Stimulated activated CD4-positive, alpha-beta T cell treated with anti-CD3 and anti-CD28 coated beads, Interleukin-2, amount 100 ng/mL, for 24 hours (primary cell): ENCODE results near the gene CSNK1G2.

Experiments
- DNase-seq, 2 donors: peaks; one replicate each; pipeline ENCODE4 v3.0.0-alpha.2; 2020

The CSNK1G2 gene

DNA sequence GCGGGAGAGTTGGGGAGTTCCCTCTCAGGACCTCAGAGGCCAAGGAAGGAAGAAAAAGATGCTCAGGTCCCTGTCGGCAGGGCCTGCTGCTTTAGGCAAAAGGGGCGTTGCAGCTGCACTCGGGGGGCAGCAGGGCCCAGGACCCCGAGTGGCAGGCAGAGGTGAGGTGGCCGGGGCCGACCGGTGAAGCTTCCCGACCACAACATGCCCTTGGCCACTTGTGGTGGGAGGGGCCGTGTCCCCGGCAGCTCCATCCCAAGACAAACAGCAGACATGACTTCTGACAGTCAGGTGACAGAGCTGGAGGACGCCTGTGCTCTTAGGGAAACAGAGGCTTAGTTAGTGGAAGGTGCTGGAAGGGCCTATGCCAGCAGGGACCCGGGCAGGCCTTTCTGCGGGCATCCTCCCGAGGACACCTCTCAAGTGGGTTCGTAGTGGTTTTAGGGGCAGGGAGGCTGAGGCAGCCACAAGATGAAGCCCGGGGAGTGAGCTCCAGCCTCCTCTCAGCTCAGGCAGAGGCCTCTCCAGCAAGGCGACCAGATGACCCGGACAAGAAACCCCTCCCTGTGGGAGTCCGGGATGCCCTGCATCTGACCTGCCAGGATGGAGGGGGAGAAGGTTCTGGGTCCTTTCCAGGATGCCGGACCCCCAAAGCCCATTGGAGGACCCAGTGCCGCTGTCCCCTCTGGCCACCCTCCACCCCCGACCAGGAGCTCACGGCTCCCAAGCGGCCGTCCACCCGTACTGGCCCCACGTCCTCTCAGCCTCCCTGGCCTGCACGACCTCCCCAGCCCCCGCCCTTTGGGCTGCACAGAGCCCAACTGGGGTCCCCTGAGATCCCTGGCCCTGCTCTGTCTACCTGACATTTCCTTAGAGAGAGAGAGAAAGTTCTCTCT lies 50.3 kb downstream of the CSNK1G2 start:
- DNase-seq: peak in 1 of 2 donors; percentile 15

DNA sequence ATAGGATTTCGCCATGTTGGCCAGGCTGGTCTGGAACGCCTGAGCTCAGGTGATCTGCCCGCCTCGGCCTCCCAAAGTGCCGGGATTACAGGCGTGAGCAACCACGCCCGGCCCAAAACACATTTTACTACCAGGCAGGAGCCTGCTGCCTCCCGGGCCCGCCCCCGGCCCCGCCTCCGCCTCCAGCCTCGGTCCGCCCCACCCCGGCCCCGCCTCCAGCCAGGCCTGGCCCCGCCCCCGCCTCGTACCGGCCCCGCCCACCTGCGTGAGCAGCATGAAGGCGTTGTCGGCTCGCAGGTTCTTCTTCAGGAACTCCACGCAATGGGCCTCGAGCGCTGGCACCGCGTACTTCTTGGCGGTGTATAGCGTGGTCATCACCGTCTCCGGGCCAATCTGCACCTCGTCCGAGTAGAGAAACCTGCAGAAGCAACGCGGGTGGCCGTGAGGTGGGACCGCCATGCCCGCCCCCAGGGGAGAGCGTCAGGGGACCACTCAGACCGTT lies 51.8 kb downstream of the CSNK1G2 start:
- DNase-seq: peak; percentile 28 to 54

DNA sequence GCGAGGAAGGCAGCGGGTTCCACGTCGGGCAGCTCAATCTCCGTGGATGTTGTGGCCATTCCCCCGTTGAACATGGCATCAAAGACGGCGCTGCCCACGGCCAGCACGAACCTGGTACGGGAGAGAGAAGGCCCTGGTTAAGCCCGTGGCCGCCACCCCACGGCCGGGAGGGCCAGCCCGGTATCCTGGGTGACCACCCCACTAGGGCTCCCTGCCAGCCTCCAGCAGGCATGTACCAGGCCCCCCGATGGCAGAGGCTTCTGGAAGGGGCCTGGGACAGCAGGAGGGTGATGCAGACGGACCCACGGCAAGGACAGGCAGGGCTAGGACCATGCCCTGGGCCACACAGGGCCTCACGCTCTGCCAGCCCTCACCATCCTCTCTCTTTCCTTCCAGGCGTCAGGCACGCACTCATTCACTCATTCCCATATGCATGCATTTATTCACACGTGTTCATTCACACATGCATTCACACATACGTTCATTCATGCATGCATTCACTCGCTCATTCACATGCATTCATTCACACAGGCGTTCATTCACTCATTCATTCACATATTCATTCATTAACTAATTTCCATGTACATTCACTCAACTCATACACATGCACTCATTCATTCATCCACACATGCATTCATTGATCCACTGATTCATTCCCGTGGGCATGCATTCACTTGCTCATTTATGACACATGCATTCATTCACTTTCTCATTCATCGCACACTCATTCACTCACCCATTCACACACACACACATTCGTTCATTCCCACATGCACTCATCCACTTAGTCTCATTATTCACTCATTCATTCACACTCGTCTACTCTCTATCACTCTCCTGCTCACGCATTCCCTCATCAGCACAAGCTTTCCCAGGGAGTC lies 56.6 kb downstream of the CSNK1G2 start:
- DNase-seq: no peak

DNA sequence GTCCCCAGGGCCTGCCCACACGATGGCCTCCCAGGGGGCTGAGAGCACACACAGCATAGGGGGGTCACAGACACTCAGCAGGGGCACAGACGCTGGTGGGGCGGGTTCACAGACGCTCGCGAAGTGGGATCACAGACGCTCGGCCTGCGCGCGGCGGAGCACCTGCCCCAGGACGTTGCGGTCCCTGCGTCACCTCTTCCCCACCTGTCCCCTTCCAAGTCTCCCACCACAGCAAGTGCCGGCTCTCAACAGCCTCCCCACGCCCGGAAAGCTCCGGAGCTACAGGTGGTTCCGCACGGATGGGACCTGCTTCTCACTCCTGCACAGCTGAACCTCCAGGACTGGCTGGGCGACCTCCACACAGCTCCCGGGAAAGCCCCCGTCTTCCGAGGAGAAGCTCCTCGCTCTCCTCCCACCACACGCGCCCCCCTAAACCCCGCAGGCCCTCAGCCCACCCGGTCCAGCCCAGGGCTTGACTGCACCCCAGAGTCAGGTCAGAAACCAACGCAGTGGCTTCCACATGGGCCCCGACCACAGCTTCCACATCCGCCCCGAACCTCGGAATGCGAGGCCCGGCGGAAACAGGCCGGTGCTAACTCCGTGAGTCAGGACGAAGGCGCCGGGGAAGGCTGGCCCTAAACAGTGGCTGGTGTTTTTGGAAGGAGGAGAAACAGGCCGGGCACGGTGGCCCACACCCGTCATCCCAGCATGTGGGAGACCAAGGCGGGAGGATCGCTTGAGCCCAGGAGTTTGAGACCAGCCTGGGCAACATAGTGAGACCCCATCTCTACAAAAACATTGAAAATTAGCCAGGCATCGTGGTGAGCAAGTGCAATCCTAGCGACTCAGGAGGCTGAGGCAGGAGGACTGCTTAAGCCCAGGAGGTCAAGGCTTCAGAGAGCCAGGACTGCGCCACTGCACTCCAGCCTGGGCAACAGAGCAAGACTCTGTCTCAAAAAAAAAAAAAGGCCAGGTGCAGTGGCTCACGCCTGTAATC lies 58.0 kb downstream of the CSNK1G2 start:
- DNase-seq: no peak

DNA sequence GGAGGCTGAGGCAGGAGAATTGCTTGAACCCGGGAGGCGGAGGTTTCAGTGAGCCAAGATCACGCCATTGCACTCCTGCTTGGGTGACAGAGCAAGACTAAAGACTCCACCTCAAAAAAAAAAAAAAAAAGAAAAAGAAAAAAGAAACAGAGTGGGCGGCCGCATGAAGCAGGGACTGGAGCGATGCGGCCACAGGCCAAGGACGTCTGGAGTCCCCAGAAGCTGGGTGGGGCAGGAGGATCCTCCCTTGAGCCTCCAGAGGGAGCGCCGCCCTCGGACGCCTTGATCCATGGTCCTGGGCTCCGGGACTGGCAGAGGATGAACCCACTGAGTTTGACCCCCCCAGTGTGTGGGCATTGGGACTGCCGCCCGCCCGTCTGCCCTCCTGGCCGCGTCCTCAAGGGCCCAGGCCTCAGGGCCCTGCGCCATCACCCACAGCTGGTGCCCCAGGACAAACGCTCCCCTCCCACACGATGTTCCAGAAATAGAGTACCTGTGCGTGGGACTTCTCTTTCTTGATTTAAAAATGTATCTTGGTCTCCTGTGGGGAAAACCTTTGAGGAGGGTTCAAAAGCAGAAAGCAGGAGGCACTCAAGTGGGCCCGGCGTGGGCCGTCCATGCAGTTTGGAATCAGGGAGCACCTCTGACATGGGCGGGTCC lies 59.0 kb downstream of the CSNK1G2 start:
- no peak for DNase-seq

GRCh38 chr19:2003874-2004273 lies 62.9 kb downstream of the CSNK1G2 start:
- DNase-seq: no peak

GRCh38 chr19:2010135-2010668 lies 69.2 kb downstream of the CSNK1G2 start:
- DNase-seq: no peak

DNA sequence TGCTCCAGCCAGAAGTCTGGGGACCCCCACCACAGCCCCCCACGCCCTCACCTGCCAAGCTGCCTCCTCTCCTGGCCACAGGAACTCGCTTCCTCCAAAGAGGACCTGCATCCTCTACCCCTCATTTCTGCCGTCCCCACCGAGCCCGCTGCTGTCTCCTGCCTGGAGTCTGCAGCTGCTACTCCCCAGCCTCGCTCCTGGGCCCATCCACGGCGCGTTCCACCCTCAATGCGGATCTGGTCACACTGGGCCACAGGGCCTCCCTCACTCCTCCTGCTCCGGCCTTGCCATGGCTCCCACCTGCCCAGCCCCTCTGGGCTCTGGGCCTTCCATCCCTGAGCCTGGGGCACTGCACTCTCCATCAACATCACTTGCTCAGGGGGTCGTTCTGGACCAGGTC lies 70.2 kb downstream of the CSNK1G2 start:
- no peak for DNase-seq

- DNase-seq: no peak
Observed at GRCh38 chr19:2012941-2013682, 72.1 kb downstream of the CSNK1G2 start.

- DNase-seq: no peak
Observed at GRCh38 chr19:2013683-2013961, 72.7 kb downstream of the CSNK1G2 start.

DNA sequence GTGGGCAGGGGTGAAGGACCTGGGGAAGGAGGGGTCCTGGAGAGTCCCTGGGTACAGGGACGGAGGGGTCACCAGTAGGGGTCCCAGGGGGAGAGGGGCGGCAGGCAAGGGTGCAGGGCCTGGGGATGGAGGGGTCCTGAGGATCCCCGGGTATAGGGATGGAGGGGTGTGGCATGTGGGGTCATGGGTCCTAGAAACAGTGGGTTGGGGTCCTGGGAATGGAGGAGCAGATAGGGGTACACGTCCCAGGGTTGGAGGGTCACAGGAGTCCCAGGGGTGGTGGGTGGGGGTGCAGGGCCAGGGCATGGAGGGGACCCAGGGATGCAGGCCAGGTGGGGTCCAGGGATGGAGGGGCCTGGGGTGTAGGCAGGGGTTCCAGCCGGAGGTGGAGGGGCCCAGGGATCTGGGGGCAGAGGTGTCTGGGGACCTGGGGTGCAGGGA lies 73.2 kb downstream of the CSNK1G2 start:
- no peak for DNase-seq

DNA sequence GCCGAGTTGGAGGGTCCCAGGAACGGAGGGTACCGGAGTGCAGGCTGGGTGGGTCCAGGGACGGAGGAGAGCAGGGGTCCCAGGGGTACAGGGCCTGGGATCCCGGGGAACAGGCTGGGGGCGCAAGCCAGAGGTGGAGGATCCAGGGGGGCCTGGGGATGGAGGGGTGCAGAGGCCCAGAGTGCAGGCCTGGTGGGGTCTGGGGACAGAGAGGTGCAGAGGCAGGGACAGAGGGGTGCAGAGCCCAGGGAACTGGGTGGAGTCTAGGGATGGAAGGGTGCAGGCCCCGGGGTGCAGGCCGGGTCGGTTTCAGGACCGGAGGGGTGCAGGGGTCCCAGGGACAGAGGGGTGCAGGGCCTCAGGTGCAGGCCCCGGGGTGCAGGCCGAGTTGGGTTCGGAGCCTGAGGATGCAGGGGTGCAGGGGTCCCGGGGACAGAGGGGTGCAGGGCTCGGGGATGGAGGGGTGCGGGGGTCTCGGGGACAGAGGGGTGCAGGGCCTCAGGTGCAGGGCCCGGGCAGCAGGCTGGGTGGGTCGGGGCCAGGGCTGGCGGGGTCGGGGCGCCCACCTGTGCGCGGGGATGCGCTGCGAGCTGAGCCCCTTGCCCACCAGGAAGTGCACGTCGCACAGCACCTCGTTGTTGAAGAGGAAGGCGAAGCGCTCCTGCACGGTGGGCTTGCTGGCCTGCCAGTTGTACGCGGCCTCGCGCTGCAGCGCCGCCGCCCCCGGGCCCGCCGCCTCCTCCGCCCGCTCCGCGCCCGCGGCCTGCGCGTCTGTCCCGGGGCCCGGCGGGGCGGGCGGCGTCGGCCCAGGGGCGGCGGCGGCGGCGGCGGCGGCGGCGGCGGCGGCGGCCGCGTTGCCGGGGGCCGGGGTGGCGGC lies 74.0 kb downstream of the CSNK1G2 start:
- DNase-seq: peak in 1 of 2 donors; percentile 36

GRCh38 chr19:2015608-2015950 lies 74.6 kb downstream of the CSNK1G2 start, which contains the start of gene BTBD2:
BTBD2 (minus strand) TSS chr19:2015714; CDS start chr19:2015703, 11 bp downstream.
- DNase-seq: peak; percentile 63 to 67

GRCh38 chr19:2016041-2016807 lies 75.3 kb downstream of the CSNK1G2 start:
- peak; percentile 55 to 60 for DNase-seq

- no peak for DNase-seq
Observed at GRCh38 chr19:2018752-2019151, 77.8 kb downstream of the CSNK1G2 start.

DNA sequence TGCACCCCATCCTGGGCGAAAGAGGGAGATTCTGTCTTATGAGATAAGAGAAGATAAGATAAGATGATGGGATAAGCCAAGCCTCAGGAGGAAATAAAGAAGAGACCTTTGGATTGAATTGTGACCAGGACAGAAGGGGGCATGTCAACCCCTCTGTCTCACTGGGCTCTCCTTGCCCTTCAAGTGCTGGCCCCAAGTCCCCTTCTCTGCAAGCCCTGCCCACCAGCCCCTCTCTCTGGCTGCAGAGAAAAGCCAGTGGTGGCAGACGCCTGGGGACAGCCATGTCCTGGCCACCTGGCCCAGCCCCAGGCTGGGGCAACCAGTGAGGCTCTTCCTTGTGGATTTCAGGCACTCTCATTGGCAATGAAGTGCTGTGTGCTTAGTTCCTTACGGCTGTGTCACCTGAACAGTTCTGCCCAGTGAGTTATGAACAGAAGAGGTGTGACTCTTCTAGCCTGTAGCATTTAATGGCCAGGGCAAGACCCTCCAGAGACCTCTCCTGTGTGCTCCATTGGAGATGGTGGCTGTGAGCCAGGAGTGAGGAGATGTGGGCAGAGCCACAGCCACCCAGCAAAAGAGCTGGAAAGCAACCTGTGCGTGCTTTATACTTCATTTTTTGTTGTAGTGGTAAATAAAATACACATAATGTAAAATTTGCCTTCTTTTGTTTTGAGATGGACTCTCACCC lies 80.6 kb downstream of the CSNK1G2 start:
- no peak for DNase-seq

- DNase-seq: no peak
Observed at GRCh38 chr19:2022289-2022688, 81.3 kb downstream of the CSNK1G2 start.

DNA sequence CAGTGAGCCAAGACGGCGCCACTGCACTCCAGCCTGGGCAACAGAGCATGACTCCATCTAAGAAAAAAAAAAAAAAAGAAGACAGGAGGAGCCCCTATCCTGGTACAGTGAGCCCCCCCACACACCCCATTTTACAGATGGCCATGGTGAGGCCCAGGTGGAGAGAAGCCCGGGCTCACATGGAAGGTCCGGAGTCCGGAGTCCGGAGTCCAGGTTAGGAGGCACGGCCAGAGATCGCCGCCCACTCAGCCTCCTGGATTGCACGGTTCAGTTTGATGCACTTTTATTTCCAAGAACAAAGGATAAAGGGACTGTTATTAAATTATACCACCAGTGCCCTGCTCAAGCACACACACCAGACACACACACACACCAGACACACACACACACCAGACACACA lies 85.8 kb downstream of the CSNK1G2 start:
- no peak for DNase-seq
